Large intestine (tissue), 3 donors: ENCODE results near the gene ZBP1. TPM values are rescaled to one million over a fixed set of nuclear protein-coding genes. Genes with fewer than 3 reads are reported as not detected.

ENCODE experiments used
- DNase-seq, 2 donors: peaks; one replicate each; pipeline versions ENCODE4 v3.0.0 to v3.0.0-alpha.2; 2013
- H3K27ac ChIP-seq: one replicate; pipeline ENCODE4 v1.5.1; 2013; ENCODE audit warnings: low read length
- H3K27me3 ChIP-seq: 2 replicates; pipeline ENCODE4 v1.6.1; 2013; ENCODE audit warnings: low read length; ENCODE audit not compliant: control insufficient read depth, insufficient read depth
- H3K36me3 ChIP-seq: 2 replicates; pipeline ENCODE4 v1.6.1; 2013; ENCODE audit warnings: low read length; ENCODE audit not compliant: control insufficient read depth, insufficient read depth
- H3K4me1 ChIP-seq: one replicate; pipeline ENCODE4 v1.6.1; 2013; ENCODE audit warnings: low read length; ENCODE audit not compliant: control insufficient read depth, insufficient read depth
- H3K4me3 ChIP-seq: one replicate; pipeline ENCODE4 v1.5.1; 2013; ENCODE audit warnings: low read length
- H3K9me3 ChIP-seq: one replicate; pipeline ENCODE4 v1.6.1; 2013; ENCODE audit warnings: mild to moderate bottlenecking, low read depth, low read length, moderate library complexity; ENCODE audit not compliant: control insufficient read depth
- WGBS: methylation state at CpG from one replicate; pipeline ENCODE4 v1.1.5; 2013; ENCODE audit warnings: low lambda C conversion rate; ENCODE audit not compliant: insufficient coverage; 5-methylcytosine and 5-hydroxymethylcytosine counted together
- polyA plus RNA-seq: library from polyadenylated mRNA; unstranded; fragments of 120-200 nt; gene quantifications from one replicate; pipeline ENCODE4 v1.2.1, GENCODE V29; 2013

ZBP1 gene
- polyA plus RNA-seq, 1 donor: 0.40 TPM

DNA sequence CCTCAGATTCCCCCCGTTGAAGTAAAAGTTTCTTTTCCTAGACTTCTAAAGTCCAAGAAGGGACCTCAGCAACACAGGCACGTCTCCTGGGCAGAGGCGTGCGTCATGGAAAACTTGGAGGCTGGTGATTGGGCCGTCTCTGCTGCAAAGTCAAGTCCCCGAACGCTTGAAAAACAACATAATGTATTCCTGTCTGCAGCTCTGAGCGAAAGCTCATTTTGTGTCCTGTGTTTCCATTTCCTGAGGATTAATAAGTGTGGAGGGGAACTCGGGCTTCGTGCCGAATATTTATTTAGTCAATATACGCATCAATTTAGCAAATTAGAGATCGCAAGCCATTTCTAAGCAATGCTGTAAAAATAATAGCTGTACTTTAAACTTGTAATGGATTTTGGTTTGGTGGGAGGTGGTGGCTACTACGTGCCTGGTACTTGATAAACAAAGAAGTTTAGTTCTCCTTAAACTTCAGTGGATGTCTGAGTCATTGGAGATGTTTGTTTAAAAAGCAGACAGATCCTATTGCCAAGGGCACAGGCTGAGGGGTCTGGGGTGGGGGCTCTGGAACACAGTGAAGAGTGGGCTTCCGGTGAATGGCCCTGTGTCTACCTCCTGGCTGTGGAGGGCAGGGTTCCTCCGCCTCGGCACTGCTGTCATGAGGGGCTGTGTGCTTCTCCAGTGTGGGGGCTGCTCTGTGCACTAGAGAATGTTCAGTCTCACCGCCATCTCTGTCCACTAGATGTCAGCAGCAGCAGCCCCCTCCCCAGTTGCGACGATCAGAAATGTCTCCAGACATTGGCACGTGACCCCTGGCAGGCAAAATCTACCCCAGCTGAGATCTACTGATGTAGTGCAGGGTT, 37.6 kb downstream of the ZBP1 start:
- no peak overlapping the region for H3K4me3 ChIP-seq
- H3K27me3 ChIP-seq: no peaks in the 10 kb centered on the region
- peaks cover 66% of the 10 kb centered on the region for H3K4me1 ChIP-seq
- H3K36me3 ChIP-seq: no peaks in the 10 kb centered on the region
- peak overlapping the region; percentile 67 for H3K27ac ChIP-seq
- H3K9me3 ChIP-seq: peaks cover 2% of the 10 kb centered on the region
- peak; percentile 70 for DNase-seq
- WGBS: no CpG with 5 or more reads among the region's 21 CpGs

DNA sequence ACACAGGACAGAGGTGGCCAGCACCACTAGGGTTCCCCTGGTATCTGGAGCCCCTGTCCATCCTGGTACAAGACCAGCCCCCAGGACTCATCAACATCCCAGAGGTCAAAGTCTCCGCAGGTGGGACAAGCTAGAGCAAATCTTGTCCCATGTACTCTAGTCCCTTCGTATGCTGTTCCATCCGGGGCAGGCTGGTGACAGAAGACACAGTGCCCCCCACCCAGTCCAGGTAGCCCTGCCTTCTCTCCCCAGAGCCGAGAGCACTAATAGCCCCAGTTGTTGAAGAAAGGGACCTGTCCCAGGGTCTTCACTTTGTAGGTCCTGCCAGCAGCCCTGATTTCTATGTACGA, 38.2 kb downstream of the ZBP1 start:
- H3K27me3 ChIP-seq: no peaks in the 10 kb centered on the region
- H3K9me3 ChIP-seq: peaks cover 2% of the 10 kb centered on the region
- no peak overlapping the region for H3K4me3 ChIP-seq
- peak overlapping the region; percentile 67 for H3K27ac ChIP-seq
- no CpG with 5 or more reads among the region's 5 CpGs for WGBS
- DNase-seq: no peak
- no peaks in the 10 kb centered on the region for H3K36me3 ChIP-seq
- H3K4me1 ChIP-seq: peaks cover 72% of the 10 kb centered on the region

DNA sequence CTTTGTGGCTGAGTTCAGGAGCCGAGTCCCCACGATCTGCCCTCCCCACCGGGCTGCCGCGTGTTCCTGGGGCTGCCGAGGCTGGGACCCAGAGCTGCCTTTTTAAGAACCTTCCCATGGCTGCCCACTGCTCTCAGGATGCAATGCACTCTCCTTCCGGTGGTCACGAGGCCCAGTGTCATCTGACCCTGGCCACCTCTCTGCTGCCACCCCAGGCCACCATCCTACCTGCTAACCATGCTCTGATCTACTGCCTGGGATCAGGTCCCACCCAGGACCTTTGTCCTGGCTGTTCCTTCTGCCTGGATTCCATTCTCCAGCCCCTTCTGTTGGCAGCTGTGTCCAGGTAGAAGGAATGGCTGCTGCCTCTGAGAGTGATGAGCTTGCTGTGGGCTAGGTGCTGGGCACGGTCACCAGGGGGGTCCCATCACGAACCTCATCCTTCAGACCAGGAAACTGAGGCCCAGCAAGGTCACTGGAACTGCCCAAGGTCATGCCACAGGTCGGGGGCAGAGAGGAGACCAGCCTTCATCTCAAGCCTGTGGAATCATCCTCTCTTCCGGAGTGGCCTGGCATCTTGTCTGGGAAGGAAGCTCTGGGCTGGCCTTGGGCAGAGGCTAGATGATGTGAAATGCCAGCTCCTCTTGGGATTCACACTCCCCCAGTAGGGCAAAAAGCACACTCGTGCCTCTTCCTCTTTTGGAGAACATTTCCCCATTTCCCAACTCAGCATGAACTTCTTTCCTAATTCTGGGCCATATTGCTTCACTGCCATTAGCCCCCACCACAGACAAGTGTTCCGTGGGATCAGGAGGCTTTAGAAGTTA, 38.8 kb downstream of the ZBP1 start:
- Histone ChIP-seq H3K4me1 (peaks cover 69% of the 10 kb centered on the region), H3K36me3 (no peaks in the 10 kb centered on the region), H3K4me3 (no peak overlapping the region), H3K27ac (no peak overlapping the region), H3K27me3 (no peaks in the 10 kb centered on the region), H3K9me3 (peaks cover 2% of the 10 kb centered on the region)
- 100% methylated on average over 1 of the region's 14 CpGs for WGBS
- no peak for DNase-seq

DNA sequence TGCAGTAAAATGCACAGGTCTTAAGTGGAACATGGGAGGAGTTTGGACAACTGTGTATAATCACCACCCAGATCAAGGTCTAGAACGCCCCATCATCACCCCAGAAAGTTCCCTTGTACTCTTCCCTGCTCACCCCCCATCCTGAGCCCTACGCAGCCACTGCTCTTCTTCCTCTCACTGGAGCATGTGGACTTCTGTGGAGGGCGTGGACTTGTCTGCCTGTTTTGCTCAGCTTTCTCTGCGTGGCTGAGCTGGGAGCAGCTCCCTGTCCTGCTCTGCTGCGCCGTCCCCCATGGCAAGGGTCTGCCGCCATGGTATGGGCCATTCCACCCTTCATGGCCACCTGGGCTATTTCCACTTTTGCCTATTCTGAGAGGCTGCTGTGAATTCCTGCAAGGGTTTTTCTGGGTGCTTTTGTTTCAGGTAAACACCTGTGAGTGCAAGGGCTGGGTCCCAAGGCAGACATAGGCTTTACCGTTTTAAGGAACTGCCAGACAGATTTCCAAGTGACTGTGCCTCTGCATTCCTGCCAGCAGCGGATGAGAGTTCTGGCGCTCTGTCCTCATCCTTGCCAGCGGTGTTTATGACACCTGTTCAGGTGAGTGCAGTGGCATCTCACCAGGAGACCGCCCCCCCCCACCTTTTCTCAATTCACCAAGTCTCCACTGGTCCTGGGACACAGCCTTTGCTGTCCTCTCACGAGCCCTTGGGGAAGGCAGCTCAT, 39.6 kb downstream of the ZBP1 start:
- Histone ChIP-seq H3K4me3 (no peak overlapping the region), H3K27me3 (no peaks in the 10 kb centered on the region), H3K4me1 (peaks cover 63% of the 10 kb centered on the region), H3K27ac (no peak overlapping the region), H3K36me3 (no peaks in the 10 kb centered on the region), H3K9me3 (peaks cover 2% of the 10 kb centered on the region)
- DNase-seq: no peak
- WGBS: no CpG with 5 or more reads among the region's 13 CpGs

DNA sequence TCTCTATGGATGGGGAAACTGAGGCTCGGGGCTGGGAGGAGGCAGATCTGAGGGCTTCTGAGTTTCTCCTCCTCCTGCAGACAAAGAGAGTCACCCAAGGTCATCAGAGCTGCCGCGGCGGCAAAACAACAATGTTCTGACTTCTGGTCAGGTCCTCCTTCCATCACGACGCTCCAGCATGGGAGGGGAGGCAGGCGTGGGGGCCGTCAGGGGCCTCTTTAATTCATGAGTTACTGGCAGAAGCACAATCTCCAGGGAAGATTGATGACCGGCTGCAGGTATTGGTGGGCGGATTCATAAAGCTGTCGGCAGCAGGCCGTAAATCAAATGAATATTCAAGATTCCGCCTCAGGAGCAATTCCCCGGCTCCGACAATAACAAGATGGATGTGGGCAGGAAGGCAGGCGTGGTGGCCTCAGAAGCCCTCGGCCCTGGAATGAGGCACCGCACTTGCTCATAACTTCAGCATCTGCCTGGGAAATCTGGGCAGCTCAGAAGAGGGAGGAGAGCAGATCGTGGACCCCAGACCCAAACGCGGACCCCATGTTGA, 40.3 kb downstream of the ZBP1 start:
- no CpG with 5 or more reads among the region's 21 CpGs for WGBS
- peaks cover 2% of the 10 kb centered on the region for H3K9me3 ChIP-seq
- peak in 1 of 2 donors; percentile 64 for DNase-seq
- no peak overlapping the region for H3K4me3 ChIP-seq
- no peaks in the 10 kb centered on the region for H3K27me3 ChIP-seq
- H3K36me3 ChIP-seq: no peaks in the 10 kb centered on the region
- peaks cover 63% of the 10 kb centered on the region for H3K4me1 ChIP-seq
- no peak overlapping the region for H3K27ac ChIP-seq

DNA sequence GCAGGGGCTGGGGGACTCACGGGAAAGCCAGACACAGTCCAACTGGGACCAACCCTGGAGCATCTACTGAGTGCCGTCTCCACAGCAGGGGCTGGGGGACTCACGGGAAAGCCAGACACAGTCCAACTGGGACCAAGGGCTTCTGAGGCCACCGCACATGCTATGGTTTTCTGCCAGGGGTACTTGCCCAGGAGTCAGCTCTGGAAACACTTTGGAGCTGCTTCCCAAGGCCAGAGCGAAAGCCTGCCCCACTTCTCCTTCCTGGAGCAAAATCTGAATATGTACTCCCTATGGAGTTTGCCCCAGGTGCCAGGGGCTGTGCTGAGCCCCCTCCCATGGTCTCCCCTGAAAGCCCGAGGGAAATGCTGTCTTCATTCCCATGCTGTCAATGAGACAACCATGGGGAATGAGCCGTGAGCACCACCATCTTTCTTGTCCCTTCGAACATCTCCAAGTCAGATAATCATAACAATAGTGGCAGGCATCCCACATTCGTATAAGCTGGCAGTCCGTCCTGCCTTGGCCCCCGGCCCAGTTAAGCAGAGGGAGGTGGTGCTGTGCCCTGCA, 40.8 kb downstream of the ZBP1 start:
- Histone ChIP-seq H3K9me3 (peaks cover 2% of the 10 kb centered on the region), H3K36me3 (no peaks in the 10 kb centered on the region), H3K4me1 (peaks cover 63% of the 10 kb centered on the region), H3K4me3 (no peak overlapping the region), H3K27me3 (no peaks in the 10 kb centered on the region), H3K27ac (no peak overlapping the region)
- WGBS: no CpG with 5 or more reads among the region's 11 CpGs
- DNase-seq: no peak

DNA sequence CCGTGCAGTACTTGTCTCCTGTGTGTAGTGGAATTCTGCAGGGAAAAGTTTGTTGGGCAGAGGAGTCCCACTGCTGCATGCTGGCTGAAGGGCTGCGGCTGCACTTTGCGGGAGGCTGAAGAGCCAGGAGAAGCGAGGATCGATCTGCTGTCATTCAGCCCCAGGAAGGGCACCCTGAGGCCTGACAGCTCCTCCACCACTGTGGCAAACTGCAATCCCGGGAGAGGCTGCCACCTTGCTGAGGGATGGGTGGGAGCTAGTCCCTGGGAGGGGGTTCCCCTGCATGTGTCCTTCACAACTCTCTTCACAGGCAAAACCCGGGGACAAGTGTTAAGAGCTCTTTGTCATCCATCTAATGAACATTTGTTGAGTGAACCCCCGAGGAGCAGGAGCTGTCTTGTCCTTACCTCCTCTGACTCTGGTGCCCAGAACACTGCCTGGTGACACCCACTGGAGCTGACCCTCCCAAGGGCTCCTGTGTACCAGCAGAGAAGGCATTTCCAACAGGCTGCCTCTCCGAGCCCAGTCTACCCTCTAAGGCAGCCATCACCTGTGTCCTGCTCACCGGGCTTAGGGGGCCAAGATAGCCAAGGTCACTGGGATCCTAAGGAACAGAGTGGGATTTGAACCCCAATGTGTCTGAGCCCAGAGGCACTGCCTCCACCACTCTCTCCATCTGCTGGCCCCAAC, 41.6 kb downstream of the ZBP1 start:
- no peaks in the 10 kb centered on the region for H3K9me3 ChIP-seq
- WGBS: no CpG with 5 or more reads among the region's 10 CpGs
- H3K36me3 ChIP-seq: no peaks in the 10 kb centered on the region
- peak overlapping the region; percentile 73 for H3K27ac ChIP-seq
- DNase-seq: no peak
- peaks cover 69% of the 10 kb centered on the region for H3K4me1 ChIP-seq
- no peaks in the 10 kb centered on the region for H3K27me3 ChIP-seq
- H3K4me3 ChIP-seq: no peak overlapping the region

DNA sequence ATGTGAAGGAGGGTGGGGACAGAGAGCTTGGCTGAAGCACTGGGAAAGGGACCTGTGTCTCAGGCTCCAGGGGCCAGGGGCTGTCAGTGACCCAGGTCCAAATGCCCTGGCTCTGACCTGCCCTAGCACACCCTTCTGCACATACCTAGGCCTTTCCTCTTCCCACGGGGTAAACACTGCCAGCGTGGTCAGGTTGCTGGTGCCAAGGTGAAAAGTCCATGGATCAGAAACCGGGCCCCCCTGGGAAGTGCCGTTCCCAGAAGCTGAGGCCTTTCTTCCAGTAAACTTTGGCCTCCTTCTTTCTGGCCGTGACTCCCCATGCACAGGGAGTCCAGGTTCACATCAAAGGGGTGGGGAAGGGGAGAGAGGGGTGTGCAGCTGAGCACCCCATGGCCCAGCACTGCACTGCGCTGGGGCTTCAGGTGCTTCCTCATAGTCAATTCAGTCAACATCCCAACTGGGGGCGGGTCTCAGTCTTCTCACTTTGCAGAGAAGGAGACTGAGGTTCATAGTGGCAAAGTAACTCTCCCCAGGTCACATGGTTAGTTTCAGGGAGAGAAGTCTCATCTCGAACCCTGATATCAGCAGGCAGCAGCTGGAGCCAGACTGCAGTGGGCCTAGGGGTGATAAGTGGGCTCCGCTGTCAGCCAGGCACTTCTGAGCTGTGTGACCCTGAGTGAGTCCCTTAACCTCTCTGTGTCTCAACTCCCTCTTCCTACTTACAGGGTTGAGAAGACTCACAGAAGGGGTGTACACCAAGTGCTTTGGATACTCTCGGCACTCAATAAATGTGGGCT, 42.3 kb downstream of the ZBP1 start:
- Histone ChIP-seq H3K4me3 (no peak overlapping the region), H3K36me3 (no peaks in the 10 kb centered on the region), H3K9me3 (no peaks in the 10 kb centered on the region), H3K4me1 (peaks cover 63% of the 10 kb centered on the region), H3K27me3 (no peaks in the 10 kb centered on the region), H3K27ac (peak overlapping the region; percentile 73)
- DNase-seq: peak; percentile 85 to 93
- whole genome bisulfite sequencing: no CpG with 5 or more reads among the region's 10 CpGs
